ENCODE results near the gene PCSK5.
"Not testable (repeated sequence)": the region's sequence is repeated elsewhere in the genome, so short reads cannot be mapped to it uniquely, and the experiment has no call there.

Gene PCSK5

DNA sequence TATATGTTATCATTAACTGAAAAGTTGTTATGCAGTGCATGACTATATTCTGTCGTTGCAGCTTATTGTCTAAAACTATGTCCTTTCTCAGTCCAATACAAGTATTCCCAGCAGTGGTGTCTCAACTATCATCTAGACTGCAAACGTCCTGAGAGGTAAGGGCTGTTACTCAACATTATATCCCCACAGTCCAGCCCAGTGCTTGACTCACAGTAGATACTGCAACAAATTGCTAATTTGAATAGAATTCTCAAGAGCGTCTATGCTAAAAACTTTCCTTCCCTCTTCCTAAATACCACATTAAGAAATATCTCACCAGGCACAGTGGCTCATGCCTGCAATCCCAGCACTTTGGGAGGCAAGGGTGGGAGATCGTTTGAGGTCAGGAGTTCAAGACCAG, 37.7 kb upstream of the PCSK5 start:
- H3K4me3 ChIP-seq (replicated peaks; ENCODE audit: low read depth, low read length), result no peak overlapping the region
- no peak for DNase-seq (ENCODE audit: extremely low read depth, low read depth)
- TF ChIP-seq, protein P1, sequence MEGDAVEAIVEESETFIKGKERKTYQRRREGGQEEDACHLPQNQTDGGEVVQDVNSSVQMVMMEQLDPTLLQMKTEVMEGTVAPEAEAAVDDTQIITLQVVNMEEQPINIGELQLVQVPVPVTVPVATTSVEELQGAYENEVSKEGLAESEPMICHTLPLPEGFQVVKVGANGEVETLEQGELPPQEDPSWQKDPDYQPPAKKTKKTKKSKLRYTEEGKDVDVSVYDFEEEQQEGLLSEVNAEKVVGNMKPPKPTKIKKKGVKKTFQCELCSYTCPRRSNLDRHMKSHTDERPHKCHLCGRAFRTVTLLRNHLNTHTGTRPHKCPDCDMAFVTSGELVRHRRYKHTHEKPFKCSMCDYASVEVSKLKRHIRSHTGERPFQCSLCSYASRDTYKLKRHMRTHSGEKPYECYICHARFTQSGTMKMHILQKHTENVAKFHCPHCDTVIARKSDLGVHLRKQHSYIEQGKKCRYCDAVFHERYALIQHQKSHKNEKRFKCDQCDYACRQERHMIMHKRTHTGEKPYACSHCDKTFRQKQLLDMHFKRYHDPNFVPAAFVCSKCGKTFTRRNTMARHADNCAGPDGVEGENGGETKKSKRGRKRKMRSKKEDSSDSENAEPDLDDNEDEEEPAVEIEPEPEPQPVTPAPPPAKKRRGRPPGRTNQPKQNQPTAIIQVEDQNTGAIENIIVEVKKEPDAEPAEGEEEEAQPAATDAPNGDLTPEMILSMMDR (IDR thresholded peaks at IDR 0.05; ENCODE audit: low read depth, low read length, missing control alignments), result no peak

DNA sequence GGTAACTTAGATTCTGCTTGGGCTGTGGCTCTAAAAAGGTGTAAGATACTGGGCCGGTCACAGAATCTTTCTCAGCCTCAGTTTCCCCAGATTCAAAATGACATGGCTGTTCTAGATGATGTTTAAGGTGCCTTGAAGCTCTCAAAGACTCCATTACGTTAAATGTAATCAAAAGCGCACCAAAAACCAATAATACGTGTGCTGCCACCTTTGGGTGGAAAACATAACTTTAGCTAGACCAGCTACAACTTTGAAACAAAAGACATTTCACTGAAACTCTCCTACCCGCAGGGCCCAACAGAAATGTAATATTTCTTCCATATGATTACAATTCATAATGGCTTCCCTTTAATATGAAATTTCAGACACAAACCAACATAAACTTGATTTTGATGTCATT, 35.0 kb upstream of the PCSK5 start:
- DNase-seq (ENCODE audit: extremely low read depth, low read depth), result peak; percentile 3
- H3K4me3 ChIP-seq (replicated peaks; ENCODE audit: low read depth, low read length), result no peak overlapping the region
- TF ChIP-seq, protein P1 (IDR thresholded peaks at IDR 0.05; ENCODE audit: low read depth, low read length, missing control alignments), result no peak

DNA sequence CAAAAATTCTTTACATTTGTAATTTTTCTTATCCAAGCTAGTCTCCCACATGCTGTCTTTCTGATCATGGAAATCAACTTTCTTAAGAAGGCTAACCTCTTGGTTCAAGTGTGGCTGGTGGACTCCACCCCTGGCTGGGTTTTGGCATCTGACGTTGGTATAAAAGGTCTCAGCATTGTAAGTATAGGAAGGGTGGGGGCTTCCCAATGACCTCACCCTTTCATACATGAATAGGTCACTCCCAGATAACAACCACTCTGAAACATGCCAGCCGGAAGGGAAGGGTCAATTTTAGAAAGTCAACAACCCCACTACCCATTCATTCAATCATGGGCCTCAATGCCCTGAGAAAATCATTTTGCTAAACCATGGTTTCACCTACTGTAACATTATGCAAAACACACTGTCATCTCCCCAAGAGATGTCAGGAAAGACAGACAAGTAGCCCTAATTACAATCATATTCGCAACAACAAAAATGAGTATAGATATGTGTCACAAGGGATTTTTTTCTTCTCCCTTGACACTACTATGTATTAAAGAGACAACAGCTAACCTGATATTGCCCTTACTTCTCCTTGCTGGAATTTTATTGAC, 31.9 kb upstream of the PCSK5 start:
- TF ChIP-seq, protein P1 (IDR thresholded peaks at IDR 0.05; ENCODE audit: low read depth, low read length, missing control alignments), result no peak
- no peak overlapping the region for H3K4me3 ChIP-seq (replicated peaks; ENCODE audit: low read depth, low read length)
- no peak for DNase-seq (ENCODE audit: extremely low read depth, low read depth)

DNA sequence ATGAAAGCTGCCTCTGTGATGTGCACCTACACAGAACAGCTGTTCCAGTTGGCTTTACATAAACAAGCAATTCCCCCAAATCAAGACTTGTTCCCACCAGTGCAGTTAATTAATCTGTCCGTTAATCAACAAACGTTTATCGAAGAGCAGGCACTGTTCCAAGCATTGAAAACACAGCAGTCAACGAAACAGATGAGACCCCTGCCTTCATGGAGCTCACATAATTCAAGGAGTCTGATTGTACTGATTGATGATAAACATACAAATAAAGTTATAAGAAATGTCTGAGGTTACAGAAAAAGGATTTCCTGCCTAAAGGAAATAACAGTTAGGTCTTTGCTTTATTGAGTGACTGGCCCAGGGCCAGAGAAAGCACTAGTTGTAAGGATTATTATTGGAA, 26.2 kb upstream of the PCSK5 start:
- TF ChIP-seq, protein P1 (IDR thresholded peaks at IDR 0.05; ENCODE audit: low read depth, low read length, missing control alignments), result no peak
- no peak overlapping the region for H3K4me3 ChIP-seq (replicated peaks; ENCODE audit: low read depth, low read length)
- DNase-seq (ENCODE audit: extremely low read depth, low read depth), result no peak

DNA sequence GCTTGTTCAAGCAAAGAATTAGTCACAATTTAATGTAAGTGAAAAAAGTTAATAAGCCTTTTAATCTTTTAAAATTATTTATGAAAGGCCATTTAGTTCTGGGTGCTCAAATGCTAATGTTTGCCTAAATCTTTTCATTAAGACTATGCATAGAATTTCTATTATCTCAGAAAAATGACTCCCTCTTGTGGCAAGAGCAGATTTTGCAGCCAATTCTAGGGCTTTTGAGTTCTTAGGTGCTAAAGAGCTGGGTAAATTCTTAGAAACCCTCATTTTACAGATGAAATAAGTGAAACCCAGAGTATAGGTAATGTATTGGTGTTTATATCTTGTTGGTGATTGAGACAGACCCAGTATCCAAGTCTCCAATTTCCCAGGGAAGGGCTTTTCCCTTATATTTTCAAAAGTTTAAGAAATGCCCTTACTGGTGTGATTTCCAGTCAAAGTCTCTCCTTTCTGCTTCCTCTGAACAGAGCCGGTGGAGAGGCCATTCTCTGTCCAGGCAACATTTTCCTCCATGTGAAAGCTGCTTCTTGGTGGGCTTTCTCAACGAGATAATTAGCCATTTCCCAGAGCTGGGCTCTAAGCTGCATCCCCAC, 24.1 kb upstream of the PCSK5 start:
- H3K4me3 ChIP-seq (replicated peaks; ENCODE audit: low read depth, low read length), result no peak overlapping the region
- no peak for DNase-seq (ENCODE audit: extremely low read depth, low read depth)

DNA sequence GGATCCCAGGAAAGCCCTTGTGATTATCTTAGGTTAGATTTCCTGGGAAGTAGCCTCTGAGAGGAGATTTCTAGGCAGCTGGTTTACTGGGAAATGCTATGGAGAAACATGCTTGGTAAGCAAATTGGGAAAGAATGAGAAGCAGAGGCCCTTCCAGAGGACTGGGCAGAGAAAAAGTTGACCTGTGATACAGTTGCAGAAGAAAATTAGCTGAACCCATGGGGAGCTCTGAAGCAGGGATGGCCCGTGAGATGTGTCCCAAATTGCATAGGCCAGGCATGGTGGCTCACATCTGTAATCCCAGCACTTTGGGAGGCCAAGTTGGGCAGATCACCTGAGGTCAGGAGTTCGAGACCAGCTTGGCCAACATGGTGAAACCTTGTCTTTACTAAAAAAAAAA, 21.9 kb upstream of the PCSK5 start:
- H3K4me3 ChIP-seq (replicated peaks; ENCODE audit: low read depth, low read length); DNase-seq (ENCODE audit: extremely low read depth, low read depth): not testable (repeated sequence)

More for the DNA sequence above, 24.1 kb upstream of the PCSK5 start:
- TF ChIP-seq, protein P1 (IDR thresholded peaks at IDR 0.05; ENCODE audit: low read depth, low read length, missing control alignments), result peak; percentile 69

DNA sequence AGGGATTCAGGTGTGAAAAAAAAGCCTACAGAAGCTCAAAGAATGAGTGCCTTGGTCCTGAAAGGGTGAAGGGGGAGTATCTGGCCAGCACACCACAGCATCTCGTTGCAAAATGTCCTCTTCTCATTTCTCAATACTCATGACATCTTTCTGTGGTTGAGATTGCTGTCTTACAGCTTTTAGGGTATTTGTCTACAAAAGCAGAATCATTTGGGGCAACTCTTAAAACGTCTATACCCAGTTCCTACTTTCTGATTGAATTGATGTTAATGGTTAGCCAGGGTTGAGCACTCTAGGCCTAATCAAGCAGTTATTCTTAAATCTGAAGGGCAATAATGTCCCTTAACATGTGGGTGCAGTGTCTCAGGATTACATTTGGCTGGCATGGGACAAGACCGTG, 21.2 kb upstream of the PCSK5 start:
- DNase-seq (ENCODE audit: extremely low read depth, low read depth), result no peak
- TF ChIP-seq, protein P1 (IDR thresholded peaks at IDR 0.05; ENCODE audit: low read depth, low read length, missing control alignments), result no peak
- no peak overlapping the region for H3K4me3 ChIP-seq (replicated peaks; ENCODE audit: low read depth, low read length)

Measured in HFF-Myc (cell line).